GM19372 (cell line): ENCODE data around the gene USP26.
"Not testable (repeated sequence)": the region's sequence is repeated elsewhere in the genome, so short reads cannot be mapped to it uniquely, and the experiment has no call there.

ENCODE experiments used
- ATAC-seq: cut with Tn5 transposase; IDR thresholded peaks from one replicate; pipeline ENCODE4 v1.9.1; 2021; ENCODE audit warnings: mild to moderate bottlenecking, low read depth, moderate library complexity; ENCODE audit not compliant: unreplicated experiment

USP26 gene

DNA sequence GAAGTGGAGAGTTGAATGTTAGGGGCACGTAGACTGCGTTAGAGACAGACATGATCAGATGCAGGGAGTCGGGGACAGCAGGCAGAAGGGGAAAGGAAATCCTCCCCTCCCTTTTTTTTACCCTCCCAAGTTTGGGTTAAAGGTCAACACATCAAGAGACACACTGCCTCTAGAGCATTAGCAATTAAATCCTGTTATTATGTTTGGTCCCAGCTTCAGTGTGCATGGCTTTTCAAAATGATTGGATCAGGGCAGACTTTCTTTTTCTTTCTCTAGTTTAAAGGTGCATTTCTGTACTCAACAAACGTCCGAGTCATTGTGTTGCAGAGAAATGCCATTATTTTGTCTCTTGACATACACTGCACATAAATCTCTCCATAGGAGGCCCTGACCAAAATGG, 63.9 kb downstream of the USP26 start:
- ATAC-seq, result no peak

DNA sequence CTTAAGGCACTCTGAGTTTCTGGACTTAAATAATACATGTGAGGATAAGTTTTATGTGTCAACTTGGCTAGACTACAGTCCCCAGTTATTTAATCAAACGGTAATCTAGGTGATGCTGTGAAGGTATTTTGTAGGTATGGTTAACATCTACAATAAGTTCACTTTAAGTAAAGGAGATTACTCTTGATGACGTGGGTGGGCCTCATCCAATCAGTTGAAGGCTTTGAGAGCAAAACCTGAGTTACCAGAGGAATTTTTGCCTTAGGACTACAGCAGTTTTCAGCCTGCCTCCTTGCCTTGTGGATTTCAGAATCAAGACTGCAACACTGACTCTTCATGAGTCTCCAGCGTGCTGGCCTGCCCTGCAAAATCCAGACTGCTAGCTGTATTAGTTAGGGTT, 78.7 kb downstream of the USP26 start:
- ATAC-seq, result no peak

GRCh38 chrX:133007458-133007857, 89.5 kb downstream of the USP26 start:
- no peak for ATAC-seq

DNA sequence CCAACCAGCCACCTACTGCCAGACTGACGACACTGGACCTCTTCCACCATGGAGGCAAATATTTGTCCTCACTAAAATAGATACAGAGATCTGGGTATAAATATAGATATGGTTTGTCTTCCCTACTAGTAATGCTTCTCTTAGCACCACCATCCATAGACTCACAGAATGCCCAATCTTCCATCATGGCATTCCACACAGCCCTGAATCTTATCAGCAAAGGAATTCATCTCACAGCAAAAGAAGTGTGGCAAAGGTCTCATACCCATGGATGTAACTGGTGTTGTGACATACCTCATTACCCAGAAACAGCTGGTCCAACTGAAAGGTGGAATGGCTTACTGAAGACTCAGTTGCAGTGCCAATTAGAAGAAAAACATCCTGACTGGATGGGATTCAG, 91.3 kb downstream of the USP26 start:
- no peak for ATAC-seq

GRCh38 chrX:133005042-133005441, 91.9 kb downstream of the USP26 start:
- ATAC-seq, result no peak

DNA sequence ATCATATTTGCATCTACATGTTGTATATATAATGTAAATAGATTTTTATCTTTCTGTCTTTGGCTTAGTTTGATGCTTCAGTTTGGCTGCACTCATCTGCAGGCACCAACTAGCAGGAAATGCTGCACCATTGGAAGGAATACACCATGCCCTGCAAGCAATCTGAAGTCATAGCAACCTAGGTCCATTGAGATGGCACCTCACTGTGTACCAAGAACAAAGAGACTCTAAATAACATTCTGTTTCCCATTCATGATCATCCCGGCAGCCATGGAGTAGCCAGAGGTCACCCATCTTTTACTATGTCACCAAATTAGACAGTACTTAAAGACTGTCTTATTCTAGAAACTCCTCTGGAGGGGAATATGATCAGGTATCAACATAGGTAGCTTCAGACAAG, 97.7 kb downstream of the USP26 start:
- no peak for ATAC-seq

GRCh38 chrX:132990835-132991234, 106.1 kb downstream of the USP26 start:
- ATAC-seq, result no peak

- ATAC-seq, result no peak
These were observed 110.4 kb downstream of the USP26 start for GRCh38 chrX:132986556-132986955.

GRCh38 chrX:132984058-132984650, 112.8 kb downstream of the USP26 start:
- ATAC-seq, result no peak

- no peak for ATAC-seq
These were observed 113.4 kb downstream of the USP26 start for GRCh38 chrX:132983496-132983895.

GRCh38 chrX:132980035-132980434, 116.9 kb downstream of the USP26 start:
- not testable (repeated sequence) for ATAC-seq
